ENCODE data around the gene DLGAP5. TPM values are rescaled to one million over a fixed set of nuclear protein-coding genes. Genes with fewer than 3 reads are reported as not detected.

DLGAP5 gene
- total RNA-seq, 2 donors from 2014 or later: 10.5 to 35.9 TPM

DNA sequence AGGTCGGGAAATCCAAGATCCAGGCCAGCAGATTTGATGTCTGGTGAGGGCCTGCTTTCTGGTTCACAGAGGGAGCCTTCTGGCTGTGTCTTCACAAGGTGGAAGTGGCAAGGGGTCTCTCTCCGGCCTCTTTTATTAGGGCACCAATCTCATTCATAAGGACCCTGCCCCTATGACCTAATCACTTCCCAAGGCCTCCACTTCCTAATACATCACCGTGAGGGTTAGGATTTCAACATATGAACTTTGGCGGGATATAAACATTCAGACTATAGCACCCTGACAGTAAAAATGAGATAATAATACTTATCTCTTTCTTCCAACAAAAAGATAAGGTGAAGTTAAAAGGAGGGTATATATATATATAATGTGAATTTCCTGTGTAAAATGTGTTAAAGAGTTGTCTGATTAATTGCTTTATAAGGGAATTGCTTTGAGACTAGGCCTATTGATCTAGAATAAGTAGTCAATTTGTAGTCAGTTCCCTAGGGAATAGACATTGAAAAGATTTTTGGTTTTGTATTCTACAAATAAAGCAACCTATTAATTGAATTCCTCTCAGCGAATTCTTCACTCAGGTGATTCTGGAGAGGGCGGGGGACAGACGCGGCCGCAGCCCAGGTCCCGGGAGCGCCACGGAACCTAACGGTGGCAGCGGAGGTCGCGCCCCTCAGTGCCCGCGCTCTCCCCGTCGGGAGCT is 62.8 kb downstream of the DLGAP5 start:
- intact Hi-C loops (cut with DNase I): no loop called here
- peak; percentile 26 for DNase-seq
- no peak for TF ChIP-seq CTCF (IDR thresholded peaks at IDR 0.05)
- Histone ChIP-seq H3K27ac (peak overlapping the region; percentile 95), H3K4me3 (peak overlapping the region; percentile 60), H3K9me3 (no peaks in the 10 kb centered on the region), H3K36me3 (no peaks in the 10 kb centered on the region), H3K9ac (ENCODE audit: low read depth in 2 of 2, low read length in 2 of 2) (peak overlapping the region; percentile 69 to 96), H3K4me1 (peaks cover 21% of the 10 kb centered on the region), H3K27me3 (no peaks in the 10 kb centered on the region)

DNA sequence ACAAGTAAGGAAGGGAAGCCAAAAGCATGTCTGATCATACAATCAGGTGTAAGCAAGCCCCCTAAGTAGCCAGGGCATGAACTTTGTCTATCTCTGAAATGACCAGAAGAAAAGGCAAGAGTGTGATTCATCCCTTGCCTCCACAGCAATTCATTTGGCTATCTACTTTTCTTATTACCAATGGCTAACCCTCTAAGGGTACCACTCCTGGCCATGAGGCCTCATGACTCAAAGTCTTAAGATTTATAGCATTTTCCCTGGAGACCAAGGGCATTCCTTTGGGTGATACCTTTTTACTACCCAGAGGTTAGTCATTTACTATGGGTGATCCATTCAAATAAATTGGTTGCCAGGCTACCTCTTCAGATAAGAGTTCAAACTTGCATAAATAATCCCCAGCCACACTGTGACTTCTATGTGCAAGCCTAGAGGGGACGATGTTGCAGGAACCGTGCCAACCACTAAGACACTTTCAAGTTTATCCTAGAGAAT is 63.9 kb downstream of the DLGAP5 start:
- DNase-seq: peak; percentile 67
- Histone ChIP-seq H3K36me3 (no peaks in the 10 kb centered on the region), H3K4me1 (peaks cover 22% of the 10 kb centered on the region), H3K9me3 (no peaks in the 10 kb centered on the region), H3K4me3 (no peak overlapping the region), H3K27ac (peak overlapping the region; percentile 95), H3K27me3 (no peaks in the 10 kb centered on the region), H3K9ac (ENCODE audit: low read depth in 2 of 2, low read length in 2 of 2) (peak overlapping the region in 1 of 2 donors; percentile 69)
- TF ChIP-seq CTCF (IDR thresholded peaks at IDR 0.05): no peak
- intact Hi-C loops (cut with DNase I): no loop called here

GRCh38 chr14:55126932-55127459 is 64.4 kb downstream of the DLGAP5 start:
- H3K4me3 ChIP-seq: no peak overlapping the region
- peak; percentile 49 for DNase-seq
- peak overlapping the region in 1 of 2 donors; percentile 69 for H3K9ac ChIP-seq (ENCODE audit: low read depth in 2 of 2, low read length in 2 of 2)

DNA sequence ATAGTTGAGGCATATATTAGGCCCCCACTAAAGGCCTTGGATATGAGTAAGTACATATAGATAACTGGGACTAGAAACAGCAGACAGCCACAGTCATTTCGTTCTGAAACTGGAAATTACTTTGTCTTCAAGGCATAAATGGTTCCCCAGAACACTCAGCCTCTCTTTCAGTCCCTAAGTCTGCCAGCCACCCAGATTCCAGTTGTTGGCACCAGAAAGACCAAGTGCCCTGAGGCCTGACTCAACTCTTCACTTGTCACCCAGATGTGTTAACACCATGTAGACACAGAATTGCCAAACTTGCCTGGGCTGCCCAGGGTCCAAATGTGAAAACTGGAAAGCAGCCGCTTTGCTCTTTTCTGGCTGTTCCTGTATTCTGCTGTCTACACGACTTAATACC is 65.4 kb downstream of the DLGAP5 start:
- peaks cover 22% of the 10 kb centered on the region for H3K4me1 ChIP-seq
- peak; percentile 38 for DNase-seq
- peak overlapping the region in 1 of 2 donors; percentile 88 for H3K9ac ChIP-seq (ENCODE audit: low read depth in 2 of 2, low read length in 2 of 2)
- peak overlapping the region; percentile 95 for H3K27ac ChIP-seq
- no peak overlapping the region for H3K4me3 ChIP-seq
- TF ChIP-seq CTCF (IDR thresholded peaks at IDR 0.05): no peak
- intact Hi-C loops (cut with DNase I): no loop called here
- H3K27me3 ChIP-seq: no peaks in the 10 kb centered on the region
- no peaks in the 10 kb centered on the region for H3K36me3 ChIP-seq
- H3K9me3 ChIP-seq: no peaks in the 10 kb centered on the region

More at GRCh38 chr14:55126932-55127459, 64.4 kb downstream of the DLGAP5 start:
- H3K27ac ChIP-seq: peak overlapping the region; percentile 95
- H3K36me3 ChIP-seq: no peaks in the 10 kb centered on the region
- H3K9me3 ChIP-seq: no peaks in the 10 kb centered on the region
- intact Hi-C loops (cut with DNase I): no loop called here
- TF ChIP-seq CTCF (IDR thresholded peaks at IDR 0.05): no peak
- peaks cover 22% of the 10 kb centered on the region for H3K4me1 ChIP-seq
- H3K27me3 ChIP-seq: no peaks in the 10 kb centered on the region

DNA sequence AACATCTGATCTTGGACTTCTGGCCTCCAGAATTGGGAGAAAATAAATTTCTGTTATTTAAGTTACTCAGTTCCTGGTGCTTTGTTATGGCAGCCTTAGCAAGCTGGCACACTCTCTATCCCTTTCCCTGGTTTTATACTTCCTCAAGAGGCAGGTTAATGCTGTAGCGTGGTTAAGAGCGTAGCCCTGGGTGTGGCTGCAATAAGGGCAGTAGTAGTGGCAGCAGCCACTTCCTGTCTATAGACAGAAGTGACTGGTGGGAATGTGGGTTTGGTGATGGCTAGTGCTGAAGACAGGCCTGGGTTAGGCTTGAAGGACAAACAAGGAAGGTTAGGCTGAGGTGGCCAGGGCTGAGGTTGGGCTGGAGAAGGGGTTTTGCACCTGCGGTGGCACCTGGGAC is 66.0 kb downstream of the DLGAP5 start:
- peaks cover 28% of the 10 kb centered on the region for H3K4me1 ChIP-seq

More for the DNA sequence above, 66.0 kb downstream of the DLGAP5 start:
- Histone ChIP-seq H3K27ac (peak overlapping the region; percentile 95), H3K4me3 (no peak overlapping the region), H3K27me3 (no peaks in the 10 kb centered on the region), H3K36me3 (no peaks in the 10 kb centered on the region), H3K9me3 (no peaks in the 10 kb centered on the region), H3K9ac (ENCODE audit: low read depth in 2 of 2, low read length in 2 of 2) (peak overlapping the region in 1 of 2 donors; percentile 88)
- intact Hi-C loops (cut with DNase I): no loop called here
- TF ChIP-seq CTCF (IDR thresholded peaks at IDR 0.05): no peak
- DNase-seq: peak; percentile 86
